Endothelial cell (in vitro differentiated cells): ENCODE measurements around the gene DNAJC15. TPM values are rescaled to one million over a fixed set of nuclear protein-coding genes. Genes with fewer than 3 reads are reported as not detected.
A peak's percentile ranks its signal among the peaks of the same experiment; 100 is the strongest.

ENCODE experiments used
- DNase-seq: peaks from one replicate; pipeline ENCODE4 v3.0.0; 2021; ENCODE audit warnings: low spot score
- H3K27ac Mint-ChIP-seq: one replicate; pipeline ENCODE4 v1.8.0; 2021; ENCODE audit warnings: mixed read lengths, inconsistent platforms; ENCODE audit not compliant: unreplicated experiment
- H3K27me3 Mint-ChIP-seq: one replicate; pipeline ENCODE4 v1.8.0; 2021; ENCODE audit warnings: mild to moderate bottlenecking, moderate library complexity, mixed read lengths, inconsistent platforms; ENCODE audit not compliant: unreplicated experiment
- H3K36me3 Mint-ChIP-seq: one replicate; pipeline ENCODE4 v1.8.0; 2021; ENCODE audit warnings: mild to moderate bottlenecking, low read depth, mixed read lengths, inconsistent platforms; ENCODE audit not compliant: unreplicated experiment
- H3K4me1 Mint-ChIP-seq: one replicate; pipeline ENCODE4 v1.8.0; 2021; ENCODE audit warnings: mild to moderate bottlenecking, mixed read lengths, inconsistent platforms; ENCODE audit not compliant: unreplicated experiment
- H3K4me3 Mint-ChIP-seq: one replicate; pipeline ENCODE4 v1.8.0; 2021; ENCODE audit warnings: mild to moderate bottlenecking, mixed read lengths, inconsistent platforms; ENCODE audit not compliant: unreplicated experiment
- H3K9me3 Mint-ChIP-seq: one replicate; pipeline ENCODE4 v1.8.0; 2021; ENCODE audit warnings: mixed read lengths, inconsistent platforms; ENCODE audit not compliant: unreplicated experiment
- CTCF ChIP-seq: fragments of 200-600 bp; sonication (generic); IDR thresholded peaks from one replicate; pipeline ENCODE4 v1.5.0; 2021; ENCODE audit warnings: antibody characterized with exemption; ENCODE audit not compliant: unreplicated experiment
- total RNA-seq: library from RNA; stranded (reverse); fragmentation: NEBNext Ultra II Directional; extraction: Animal tissue kit (Norgen Biotek cat#: 25700); gene quantifications from one replicate; pipeline ENCODE4 v1.2.1, GENCODE V29; 2021; ENCODE audit not compliant: unreplicated experiment

The DNAJC15 gene
- total RNA-seq, 1 donor from 2014 or later: 13.9 TPM

GRCh38 chr13:43021926-43022670 is 1.3 kb upstream of the DNAJC15 start:
- Mint-ChIP-seq H3K27me3 (peaks cover 2% of the 10 kb centered on the region), H3K9me3 (no peaks in the 10 kb centered on the region), H3K27ac (no peak overlapping the region), H3K36me3 (peaks cover 5% of the 10 kb centered on the region), H3K4me3 (no peak overlapping the region), H3K4me1 (peaks cover 5% of the 10 kb centered on the region)
- DNase-seq: no peak
- TF ChIP-seq CTCF: no peak

GRCh38 chr13:43022934-43023288 is 475 bp upstream of the DNAJC15 start:
- no peak for DNase-seq
- no peak overlapping the region for H3K27ac Mint-ChIP-seq
- H3K27me3 Mint-ChIP-seq: peaks cover 2% of the 10 kb centered on the region
- peak overlapping the region; percentile 99 for H3K4me3 Mint-ChIP-seq
- no peak for TF ChIP-seq CTCF
- H3K4me1 Mint-ChIP-seq: peaks cover 5% of the 10 kb centered on the region
- peaks cover 5% of the 10 kb centered on the region for H3K36me3 Mint-ChIP-seq
- no peaks in the 10 kb centered on the region for H3K9me3 Mint-ChIP-seq

- DNase-seq: no peak
- Mint-ChIP-seq H3K36me3 (peaks cover 8% of the 10 kb centered on the region), H3K4me1 (peaks cover 5% of the 10 kb centered on the region), H3K27ac (no peak overlapping the region), H3K4me3 (no peak overlapping the region), H3K27me3 (peaks cover 2% of the 10 kb centered on the region), H3K9me3 (no peaks in the 10 kb centered on the region)
- TF ChIP-seq CTCF: no peak
Measured at GRCh38 chr13:43026262-43026661, 2.9 kb downstream of the DNAJC15 start.

GRCh38 chr13:43030548-43030947 is 7.2 kb downstream of the DNAJC15 start:
- Mint-ChIP-seq H3K27ac (no peak overlapping the region), H3K4me1 (no peaks in the 10 kb centered on the region), H3K27me3 (no peaks in the 10 kb centered on the region), H3K36me3 (peaks cover 8% of the 10 kb centered on the region), H3K4me3 (no peak overlapping the region), H3K9me3 (no peaks in the 10 kb centered on the region)
- DNase-seq: no peak
- no peak for TF ChIP-seq CTCF

GRCh38 chr13:43031881-43032280 is 8.5 kb downstream of the DNAJC15 start:
- H3K4me1 Mint-ChIP-seq: no peaks in the 10 kb centered on the region
- no peak overlapping the region for H3K4me3 Mint-ChIP-seq
- H3K36me3 Mint-ChIP-seq: peaks cover 8% of the 10 kb centered on the region
- DNase-seq: no peak
- TF ChIP-seq CTCF: no peak
- H3K27ac Mint-ChIP-seq: peak overlapping the region; percentile 24
- no peaks in the 10 kb centered on the region for H3K27me3 Mint-ChIP-seq
- H3K9me3 Mint-ChIP-seq: no peaks in the 10 kb centered on the region
